Measurements from ENCODE around the gene LCE3D.
A peak's percentile ranks its signal among the peaks of the same experiment; 100 is the strongest.
"Not testable (repeated sequence)": the region's sequence is repeated elsewhere in the genome, so short reads cannot be mapped to it uniquely, and the experiment has no call there.

The LCE3D gene

DNA sequence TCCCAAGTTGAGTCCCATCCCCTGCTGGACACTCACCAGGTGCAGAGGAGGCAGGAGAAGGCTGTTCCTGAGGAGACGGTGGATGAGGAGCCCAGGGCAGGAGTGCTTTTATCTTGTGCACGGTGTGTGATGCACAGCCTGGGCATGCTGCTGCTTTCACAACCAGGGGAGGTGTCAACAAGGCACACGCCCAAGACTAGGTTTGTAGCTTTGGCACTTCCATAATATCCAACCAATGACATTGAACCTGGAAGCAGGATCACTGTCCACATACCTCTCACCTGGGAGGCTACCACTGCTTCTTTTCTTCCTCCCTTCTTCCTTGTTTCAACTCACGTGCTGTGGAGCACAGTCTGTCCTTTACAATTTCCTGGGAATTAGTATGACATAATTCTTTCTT lies at the start of gene LCE3D:
TSS of gene LCE3D (minus strand) at position 84 of the 400 bp plus-strand sequence. CDS start 580 bp downstream, outside the sequence.
- DNase-seq = no peak

DNA sequence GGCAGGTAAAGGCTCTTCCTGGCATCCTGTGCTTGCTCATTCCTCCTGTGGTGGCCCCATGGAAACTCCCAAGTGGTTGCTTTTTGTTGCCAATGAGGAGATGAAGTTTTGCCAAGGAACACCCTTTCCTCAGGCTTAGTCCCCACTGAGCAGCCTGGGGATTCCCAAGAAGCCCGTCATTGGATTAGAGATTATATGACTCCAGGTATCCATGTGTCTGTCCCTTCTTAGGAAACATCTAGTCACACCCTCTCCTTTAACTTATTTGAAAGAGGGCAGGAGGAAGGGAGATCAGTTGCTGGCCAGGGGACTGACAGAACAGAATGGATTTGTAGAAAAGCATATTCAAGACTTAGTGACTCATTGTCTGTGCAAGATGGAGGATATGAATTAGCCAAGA lies 46.4 kb upstream of the LCE3D start:
- no peak for DNase-seq

DNA sequence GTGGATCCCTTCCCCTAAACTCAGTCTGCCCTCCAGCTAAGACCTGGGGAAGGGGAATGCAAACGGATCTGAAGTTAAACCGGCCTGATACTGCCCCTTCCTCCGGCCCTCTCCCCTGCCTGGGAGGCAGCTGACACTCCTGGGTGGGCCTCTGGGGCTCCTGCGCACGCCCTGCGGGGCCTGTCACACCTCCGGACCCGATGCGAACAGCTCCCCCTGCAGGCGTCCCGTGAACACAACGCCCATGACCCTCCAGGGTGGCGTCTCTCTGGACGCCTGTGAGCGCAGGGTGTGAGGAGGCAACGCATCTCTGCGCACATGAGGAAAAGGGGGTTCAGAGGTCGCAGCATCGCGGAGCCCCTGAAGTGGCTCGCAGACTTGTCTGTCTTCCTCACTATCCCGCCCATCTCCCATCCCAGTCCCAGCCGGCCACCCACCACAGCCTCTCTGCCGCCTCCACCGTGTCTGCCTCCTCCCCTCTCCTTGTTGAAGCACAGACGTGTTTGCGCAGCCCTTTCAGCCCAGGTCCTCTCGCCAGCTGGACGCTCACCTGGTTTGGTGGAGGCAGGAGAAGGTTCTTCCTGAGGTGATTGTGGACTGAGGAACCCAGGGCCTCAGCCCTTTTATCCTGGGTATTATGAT lies 43.0 kb upstream of the LCE3D start:
- no peak for DNase-seq

DNA sequence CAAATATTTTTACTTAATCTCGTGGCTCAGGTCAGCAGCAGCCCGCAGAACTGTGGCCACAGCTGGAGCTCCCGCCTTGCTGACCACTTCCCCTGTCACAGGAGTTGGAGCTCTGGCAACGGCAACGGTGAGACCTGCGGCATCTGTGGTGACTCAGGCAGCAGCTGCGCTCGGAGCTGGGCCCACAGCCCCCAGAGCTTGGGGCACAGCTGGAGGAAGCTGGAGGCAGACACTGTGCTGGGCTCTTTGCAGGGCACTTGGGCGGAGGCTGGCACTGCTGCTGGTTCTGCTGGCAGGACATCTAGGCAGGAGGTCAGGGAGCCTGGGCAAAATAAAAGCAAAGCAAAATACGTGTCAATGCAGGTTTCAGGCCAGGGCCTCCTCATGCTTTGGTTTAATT lies 42.5 kb upstream of the LCE3D start, which contains the start of gene LCE3A:
TSS of gene LCE3A (minus strand) at position 301 of the 400 bp plus-strand sequence. CDS start at position 301, 0 bp downstream.
- DNase-seq = peak; percentile 54 to 67

- DNase-seq = no peak
Measured at GRCh38 chr1:152621993-152622392, 41.7 kb upstream of the LCE3D start.

GRCh38 chr1:152613511-152613910 lies 33.2 kb upstream of the LCE3D start, which contains the start of gene LCE3B:
TSS of gene LCE3B (plus strand) at chr1:152613811. CDS start at chr1:152613811, 0 bp downstream.
- DNase-seq = no peak

DNA sequence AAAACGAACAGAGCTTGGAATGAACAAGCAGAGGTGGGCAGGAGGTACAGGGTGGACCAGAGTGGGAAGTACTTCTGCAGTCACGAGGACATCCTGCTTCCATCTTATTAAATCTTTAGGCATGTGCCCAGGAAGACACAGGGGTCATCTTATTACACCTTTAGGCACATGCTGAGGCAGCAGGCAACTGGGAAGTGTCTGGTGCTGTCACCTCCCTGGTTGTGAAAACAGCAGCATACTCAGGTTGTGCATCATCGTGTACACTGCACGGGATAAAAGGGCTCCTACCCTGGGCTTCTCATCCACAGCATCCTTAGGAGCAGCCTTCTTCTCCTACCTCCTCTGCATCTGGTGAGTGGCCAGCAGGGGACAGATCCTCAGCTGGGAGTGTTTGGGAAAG lies 19.6 kb upstream of the LCE3D start, which contains the start of gene LCE3C:
TSS of gene LCE3C (plus strand) at position 301 of the 400 bp plus-strand sequence. CDS start 498 bp downstream, outside the sequence.
- DNase-seq = no peak

DNA sequence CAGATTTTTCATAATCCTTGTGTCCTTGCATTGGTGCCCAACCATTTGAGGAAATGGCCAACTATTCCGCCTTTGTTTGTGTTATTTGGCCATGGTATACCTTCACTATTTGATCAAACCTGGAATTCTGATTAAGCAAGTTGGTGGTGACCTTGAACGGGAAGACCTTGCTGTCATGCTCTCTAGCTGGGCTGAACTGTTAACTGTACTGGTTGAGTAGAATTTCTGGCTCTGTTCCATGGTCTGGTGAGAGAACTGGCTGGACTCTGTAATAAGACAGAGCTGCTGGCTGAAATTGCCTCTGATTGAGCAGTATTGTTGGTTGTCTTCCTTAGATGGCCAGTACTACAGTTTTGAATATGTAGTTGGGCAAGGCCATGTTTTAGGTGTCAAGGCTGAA lies 16.7 kb upstream of the LCE3D start:
- DNase-seq = no peak

DNA sequence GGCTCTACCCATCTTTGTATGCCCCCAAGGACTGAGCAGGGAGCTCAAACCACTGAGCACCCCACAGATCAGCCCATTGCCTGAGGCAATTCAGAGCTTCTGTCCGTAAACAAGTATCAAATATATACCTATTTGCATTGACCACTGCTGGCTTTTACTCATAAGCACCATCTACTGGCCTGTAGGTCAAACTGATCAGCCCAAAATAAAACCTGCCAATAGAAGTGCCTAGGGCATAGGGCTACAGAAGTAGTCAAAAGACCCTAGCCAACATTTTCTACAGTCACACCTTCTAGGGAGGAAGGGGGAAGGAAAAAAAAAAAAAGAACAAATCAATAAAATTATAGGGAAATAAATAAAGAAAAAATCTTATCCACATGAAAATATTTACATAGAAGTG lies 5.3 kb upstream of the LCE3D start:
- no peak for DNase-seq

DNA sequence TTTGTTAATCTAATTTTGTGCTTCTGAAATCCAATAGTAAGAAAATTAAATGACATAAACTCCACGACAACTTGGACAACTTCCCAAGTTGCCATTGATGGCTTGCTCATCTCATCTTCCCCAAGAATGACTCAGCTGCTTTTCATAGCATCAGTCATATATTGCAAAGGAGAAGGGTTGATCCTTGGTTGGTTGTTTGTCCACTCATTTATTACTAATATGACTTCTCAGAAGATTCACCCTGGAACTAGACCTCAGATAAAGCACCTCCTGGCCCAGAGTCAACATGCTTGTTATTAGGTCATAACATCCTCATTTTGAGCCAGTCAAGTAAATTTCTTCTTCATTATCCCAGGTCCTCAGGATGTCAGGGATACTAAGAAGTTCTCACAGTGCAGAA lies 2.3 kb upstream of the LCE3D start:
- no peak for DNase-seq

- not testable (repeated sequence) for DNase-seq
Measured at GRCh38 chr1:152579526-152579925, 790 bp downstream of the LCE3D start.

DNA sequence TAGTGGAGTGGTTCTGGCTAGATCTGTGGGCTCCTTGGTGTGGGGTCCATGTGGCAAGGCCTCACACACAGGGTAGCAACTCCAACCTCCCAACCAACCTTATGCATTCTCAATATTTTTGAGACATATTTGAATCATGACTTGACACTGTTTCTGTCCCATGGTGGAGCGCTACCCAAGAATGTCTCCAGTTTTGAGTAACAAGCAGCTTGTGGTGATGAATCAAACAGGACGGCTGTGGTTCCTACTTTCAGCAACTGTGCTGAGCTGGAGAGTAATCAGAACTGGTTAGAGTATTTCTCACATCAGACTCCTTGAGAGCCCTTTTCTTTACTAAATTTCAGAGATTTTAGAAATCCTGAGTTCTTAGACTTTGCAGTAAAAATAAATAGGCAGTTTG lies 3.1 kb downstream of the LCE3D start:
- DNase-seq = no peak

- DNase-seq = no peak
Measured at GRCh38 chr1:152566681-152567080, 13.6 kb downstream of the LCE3D start, which contains the start of gene LCE3E. TSS of gene LCE3E (minus strand) at chr1:152566780. CDS start at chr1:152566208, 572 bp downstream.

GRCh38 chr1:152565535-152566215 lies 14.6 kb downstream of the LCE3D start:
- DNase-seq = no peak

- DNase-seq = no peak
Measured at GRCh38 chr1:152565115-152565514, 15.2 kb downstream of the LCE3D start.

DNA sequence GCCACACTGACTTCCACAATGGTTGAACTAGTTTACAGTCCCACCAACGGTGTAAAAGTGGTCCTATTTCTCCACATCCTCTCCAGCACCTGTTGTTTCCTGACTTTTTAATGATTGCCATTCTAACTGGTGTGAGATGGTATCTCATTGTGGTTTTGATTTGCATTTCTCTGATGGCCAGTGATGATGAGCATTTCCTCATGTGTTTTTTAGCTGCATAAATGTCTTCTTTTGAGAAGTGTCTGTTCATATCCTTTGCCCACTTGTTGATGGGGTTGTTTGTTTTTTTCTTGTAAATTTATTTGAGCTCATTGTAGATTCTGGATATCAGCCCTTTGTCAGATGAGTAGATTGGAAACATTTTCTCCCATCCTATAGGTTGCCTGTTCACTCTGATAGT lies 32.0 kb downstream of the LCE3D start:
- not testable (repeated sequence) for DNase-seq

- no peak for DNase-seq
Measured at GRCh38 chr1:152546704-152547103, 33.6 kb downstream of the LCE3D start.

- DNase-seq = no peak
Measured at GRCh38 chr1:152543820-152544219, 36.5 kb downstream of the LCE3D start.

DNA sequence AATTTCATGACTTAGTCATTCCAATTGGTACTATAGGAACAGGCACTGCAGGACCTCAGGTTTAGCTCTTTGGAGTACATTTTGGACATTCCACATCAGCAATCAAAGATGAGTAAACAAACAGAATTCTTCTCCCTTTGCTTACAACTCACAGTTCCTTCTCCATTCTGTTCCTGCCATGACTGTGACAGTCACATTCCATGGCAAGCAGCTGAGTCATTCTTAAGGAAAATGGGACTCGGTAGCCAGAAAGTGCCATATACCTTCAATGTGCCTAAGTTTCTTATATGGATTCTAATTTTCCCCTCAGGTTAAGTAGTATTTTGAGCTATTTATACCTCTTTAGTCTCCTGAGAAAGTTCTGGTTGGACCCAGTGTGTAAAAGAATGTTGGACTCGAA lies 40.4 kb downstream of the LCE3D start:
- no peak for DNase-seq

DNA sequence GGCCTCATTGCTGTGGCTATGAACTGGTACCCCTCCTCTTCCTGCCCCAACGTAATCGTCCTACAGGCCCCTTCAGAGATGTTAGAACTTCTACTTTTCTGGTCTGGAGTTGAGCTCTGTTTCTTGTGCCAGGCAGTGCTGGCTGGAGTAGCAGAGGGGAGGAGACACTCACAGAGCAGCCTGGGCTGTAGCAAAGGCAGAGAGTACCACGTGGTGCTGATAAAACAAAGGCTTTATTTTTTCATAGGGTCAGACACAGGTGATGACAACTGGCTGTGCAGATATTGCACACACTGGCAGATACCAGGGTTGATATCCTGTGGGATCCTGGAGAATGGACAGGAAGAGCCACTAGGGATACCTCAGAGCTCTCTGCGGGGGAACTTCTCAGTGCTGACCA lies 42.8 kb downstream of the LCE3D start:
- no peak for DNase-seq

DNA sequence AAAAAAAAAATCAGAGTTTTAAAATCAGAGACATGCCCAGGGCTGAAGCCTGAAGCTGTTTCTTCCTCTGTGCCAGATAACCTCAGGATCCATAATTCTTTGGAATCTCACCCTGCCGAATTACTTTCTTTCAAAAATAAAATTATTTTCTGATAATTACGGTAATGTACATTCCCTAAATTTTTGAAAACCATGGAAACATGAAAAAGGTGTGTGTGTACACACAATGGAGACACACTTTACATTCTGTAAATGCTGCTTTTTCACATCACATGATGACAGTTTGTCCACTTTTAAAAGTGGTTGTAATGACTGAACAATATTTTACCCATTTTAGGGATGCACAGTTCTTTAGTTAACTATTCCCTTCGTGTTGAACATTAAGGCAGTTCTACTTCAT lies 44.5 kb downstream of the LCE3D start:
- no peak for DNase-seq

DNA sequence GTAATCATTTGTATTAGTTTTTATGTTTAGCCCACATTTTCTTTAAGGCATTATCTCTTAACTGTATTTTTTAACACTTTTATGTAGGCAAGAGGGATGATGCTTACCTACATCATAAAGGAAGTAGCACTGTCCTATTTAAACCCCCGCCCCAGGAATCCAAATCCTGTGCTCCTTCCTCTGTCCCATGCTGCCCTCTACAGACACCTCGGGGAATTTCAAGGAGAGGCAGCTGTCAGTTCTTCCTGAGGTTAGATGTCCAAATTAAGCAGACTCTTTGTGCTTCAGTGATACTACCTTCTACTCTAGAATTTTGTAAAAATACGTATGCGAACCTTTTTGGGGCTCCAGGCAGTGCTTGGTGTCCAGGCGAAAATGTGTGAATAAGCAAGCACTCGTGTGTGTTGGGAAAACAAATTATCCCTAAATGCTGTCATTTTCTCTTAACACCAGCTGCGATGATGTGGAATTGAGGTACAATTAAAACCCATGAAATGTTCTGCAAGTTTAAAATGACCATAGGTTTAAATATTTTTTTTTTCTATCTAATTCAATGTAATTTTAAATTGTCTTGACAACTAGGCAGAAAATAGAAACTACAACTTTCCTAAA lies 46.9 kb downstream of the LCE3D start:
- peak; percentile 20 to 33 for DNase-seq

Data from AML-193 (cell line).